Activated CD8-positive, alpha-beta memory T cell treated with anti-CD3 and anti-CD28 coated beads, Interleukin-2, amount 50 U/mL, for 24 hours (primary cell): ENCODE measurements around the gene PCK2.

Experiments used
- DNase-seq: peaks from one replicate; pipeline ENCODE4 v3.0.0-alpha.2; 2020; ENCODE audit errors: extremely low read depth

Gene PCK2

GRCh38 chr14:24060984-24061913 lies 32.9 kb upstream of the PCK2 start:
- no peak for DNase-seq

GRCh38 chr14:24062216-24062980 lies 31.7 kb upstream of the PCK2 start:
- DNase-seq = no peak

- DNase-seq = no peak
Observed at GRCh38 chr14:24063263-24063836, 30.8 kb upstream of the PCK2 start.

GRCh38 chr14:24064091-24064795 lies 29.9 kb upstream of the PCK2 start:
- no peak for DNase-seq

GRCh38 chr14:24064856-24065255 lies 29.3 kb upstream of the PCK2 start:
- DNase-seq = no peak

GRCh38 chr14:24065408-24065807 lies 28.7 kb upstream of the PCK2 start:
- DNase-seq = no peak

GRCh38 chr14:24066496-24067132 lies 27.5 kb upstream of the PCK2 start:
- DNase-seq = no peak

GRCh38 chr14:24067133-24068082 lies 26.7 kb upstream of the PCK2 start:
- no peak for DNase-seq

- DNase-seq = no peak
Observed at GRCh38 chr14:24068711-24069410, 25.2 kb upstream of the PCK2 start.

- no peak for DNase-seq
Observed at GRCh38 chr14:24069411-24069735, 24.7 kb upstream of the PCK2 start.

- no peak for DNase-seq
Observed at GRCh38 chr14:24070285-24071143, 23.6 kb upstream of the PCK2 start.

- no peak for DNase-seq
Observed at GRCh38 chr14:24071144-24071697, 22.9 kb upstream of the PCK2 start, which contains the start of gene CPNE6. Gene CPNE6 (plus strand): TSS chr14:24071562. CDS start chr14:24072937, 1,375 bp downstream.

GRCh38 chr14:24071836-24072430 lies 22.2 kb upstream of the PCK2 start:
- DNase-seq = no peak

GRCh38 chr14:24072436-24072835 lies 21.7 kb upstream of the PCK2 start:
- DNase-seq = no peak

- DNase-seq = no peak
Observed at GRCh38 chr14:24072881-24073877, 20.9 kb upstream of the PCK2 start.

GRCh38 chr14:24074625-24075484 lies 19.3 kb upstream of the PCK2 start:
- no peak for DNase-seq
